Mesodermal cell (in vitro differentiated cells): ENCODE results near the gene AP3M1.
"Not testable (repeated sequence)": the region's sequence is repeated elsewhere in the genome, so short reads cannot be mapped to it uniquely, and the experiment has no call there.

ENCODE experiments used
- H3K27ac ChIP-seq: 2 replicates; pipeline ENCODE4 v1.7.0; 2013; ENCODE audit warnings: mild to moderate bottlenecking, low read depth, low read length, moderate library complexity; ENCODE audit not compliant: severe bottlenecking
- H3K36me3 ChIP-seq: 2 replicates; pipeline ENCODE4 v1.7.1; 2013; ENCODE audit warnings: mild to moderate bottlenecking, low read length, moderate library complexity; ENCODE audit not compliant: control insufficient read depth, insufficient read depth
- H3K4me1 ChIP-seq: one replicate; pipeline ENCODE4 v1.7.1; 2013; ENCODE audit warnings: mild to moderate bottlenecking, low read length; ENCODE audit not compliant: insufficient read depth, control insufficient read depth, poor library complexity, severe bottlenecking
- H3K4me3 ChIP-seq: 2 replicates; pipeline ENCODE4 v1.7.0; 2013; ENCODE audit warnings: low read length, control low read depth, mild to moderate bottlenecking; ENCODE audit not compliant: insufficient read depth, poor library complexity, severe bottlenecking; ENCODE audit errors: extremely low read depth
- H3K9me3 ChIP-seq: 2 replicates; pipeline ENCODE4 v1.7.1; 2013; ENCODE audit warnings: mild to moderate bottlenecking, low read length, moderate library complexity; ENCODE audit not compliant: control insufficient read depth
- WGBS, 2 experiments: methylation state at CpG; one replicate each; pipeline ENCODE4 v1.1.5; 2013; ENCODE audit warnings: missing lambda C conversion rate in 2 of 2; ENCODE audit not compliant: insufficient coverage in 2 of 2; 5-methylcytosine and 5-hydroxymethylcytosine counted together

AP3M1 gene

GRCh38 chr10:74139981-74140380 is 10.6 kb downstream of the AP3M1 start:
- peaks cover 44% of the 10 kb centered on the region for H3K36me3 ChIP-seq
- no peak overlapping the region for H3K4me3 ChIP-seq
- H3K27ac ChIP-seq, result no peak overlapping the region
- no peaks in the 10 kb centered on the region for H3K4me1 ChIP-seq
- no peaks in the 10 kb centered on the region for H3K9me3 ChIP-seq
- 95 to 98% methylated on average over 18 of the region's 18 CpGs for WGBS, 2 experiments

- H3K36me3 ChIP-seq, result peaks cover 49% of the 10 kb centered on the region
- not testable (repeated sequence) for H3K9me3 ChIP-seq, H3K27ac ChIP-seq, H3K4me1 ChIP-seq, H3K4me3 ChIP-seq
- 93% methylated on average over 3 of the region's 5 CpGs; no CpG with 5 or more reads in 1 of the 2 experiments for WGBS, 2 experiments
Observed at GRCh38 chr10:74138596-74138995, 12.0 kb downstream of the AP3M1 start.

DNA sequence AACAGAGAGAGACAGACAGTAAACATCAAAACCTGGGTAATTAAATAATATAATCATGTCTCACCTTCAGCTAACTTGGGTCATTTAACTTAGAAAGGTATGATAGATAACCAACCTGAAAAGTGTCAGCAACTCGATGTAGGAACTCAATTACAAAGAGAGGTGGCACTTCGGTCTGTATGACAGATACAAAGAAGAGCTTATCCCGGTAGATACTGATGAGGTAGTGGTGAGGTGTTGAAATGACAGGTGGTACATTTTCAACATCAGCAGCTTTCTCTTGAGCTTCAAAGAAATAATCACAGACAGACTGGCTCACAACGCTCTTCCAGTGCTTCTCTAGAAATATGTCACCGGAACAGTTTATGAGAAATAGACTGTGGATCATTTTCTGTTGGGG is 12.6 kb downstream of the AP3M1 start:
- no peak overlapping the region for H3K27ac ChIP-seq
- H3K36me3 ChIP-seq, result peaks cover 54% of the 10 kb centered on the region
- H3K9me3 ChIP-seq, result no peaks in the 10 kb centered on the region
- no peaks in the 10 kb centered on the region for H3K4me1 ChIP-seq
- H3K4me3 ChIP-seq, result no peak overlapping the region
- WGBS, 2 experiments, result 79 to 94% methylated on average over 2 to 3 of the region's 5 CpGs

- Histone ChIP-seq H3K4me3 (no peak overlapping the region), H3K9me3 (no peaks in the 10 kb centered on the region), H3K27ac (no peak overlapping the region), H3K36me3 (peaks cover 76% of the 10 kb centered on the region), H3K4me1 (no peaks in the 10 kb centered on the region)
- no CpG with 5 or more reads among the region's 3 CpGs for WGBS, 2 experiments
Observed at GRCh38 chr10:74135452-74135851, 15.2 kb downstream of the AP3M1 start.

DNA sequence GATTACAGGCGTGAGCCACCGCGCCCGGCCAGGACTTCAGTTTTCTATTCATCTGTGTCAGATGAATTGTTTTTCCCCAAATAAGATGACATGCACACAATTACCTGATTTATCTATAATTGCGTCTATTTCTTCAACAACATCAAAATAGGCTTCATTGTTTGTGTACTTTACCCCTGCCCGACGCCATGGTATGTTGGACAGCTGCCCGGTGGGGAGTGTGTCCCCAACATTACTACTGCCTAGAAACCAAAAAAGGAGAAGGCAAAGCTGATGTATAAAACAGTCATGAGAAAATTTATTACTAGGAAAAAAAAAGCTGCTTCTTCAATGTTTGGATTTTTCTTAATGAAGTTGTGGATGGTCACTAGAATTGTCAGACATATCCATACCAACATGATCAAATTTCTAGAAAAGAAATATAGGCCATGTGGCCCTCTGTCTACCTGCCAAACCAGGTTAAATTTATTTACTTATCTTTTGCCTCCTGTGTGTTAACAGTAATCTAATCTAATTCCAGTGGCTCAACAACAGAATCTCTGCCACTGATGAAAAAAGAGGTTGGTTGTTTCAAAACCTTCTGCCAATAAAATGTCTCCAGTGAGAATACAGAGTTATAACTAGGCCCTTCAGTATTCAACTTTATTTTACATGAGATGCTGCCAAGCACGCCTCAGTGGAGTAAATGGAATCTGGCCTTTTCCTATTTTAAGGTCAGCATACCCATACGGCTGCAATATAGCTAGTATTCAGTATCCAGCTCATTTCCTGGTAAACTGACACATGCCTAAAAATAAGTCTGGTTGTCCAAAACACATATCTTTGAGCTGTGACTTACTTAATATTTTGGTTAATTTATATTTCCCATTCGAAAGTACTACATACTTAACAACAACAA is 16.5 kb downstream of the AP3M1 start:
- Histone ChIP-seq H3K27ac (no peak overlapping the region), H3K4me3 (no peak overlapping the region), H3K36me3 (peaks cover 84% of the 10 kb centered on the region), H3K9me3 (no peaks in the 10 kb centered on the region), H3K4me1 (no peaks in the 10 kb centered on the region)
- 97 to 100% methylated on average over 6 of the region's 11 CpGs for WGBS, 2 experiments

DNA sequence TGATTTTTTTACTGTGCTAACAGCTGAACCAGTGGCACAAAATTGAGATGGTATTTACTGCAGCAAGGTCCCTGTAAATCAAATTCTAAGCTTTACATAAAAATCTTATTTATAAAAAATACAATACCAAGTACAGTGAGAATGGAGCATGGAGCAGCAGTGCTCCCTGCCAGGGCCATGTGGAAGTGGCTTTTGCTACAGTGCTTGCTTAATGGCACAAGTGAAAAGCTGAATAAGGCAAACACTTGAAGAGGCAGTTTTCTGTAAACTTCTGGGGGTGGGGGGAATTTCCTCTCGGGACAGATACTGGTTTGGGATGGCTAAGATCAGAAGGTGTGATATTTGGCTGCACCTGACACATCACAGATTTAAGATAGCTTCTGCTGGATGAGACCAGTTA is 27.5 kb downstream of the AP3M1 start:
- WGBS, 2 experiments, result 43% methylated on average over 1 of the region's 1 CpG; no CpG with 5 or more reads in 1 of the 2 experiments
- peaks cover 92% of the 10 kb centered on the region for H3K36me3 ChIP-seq

DNA sequence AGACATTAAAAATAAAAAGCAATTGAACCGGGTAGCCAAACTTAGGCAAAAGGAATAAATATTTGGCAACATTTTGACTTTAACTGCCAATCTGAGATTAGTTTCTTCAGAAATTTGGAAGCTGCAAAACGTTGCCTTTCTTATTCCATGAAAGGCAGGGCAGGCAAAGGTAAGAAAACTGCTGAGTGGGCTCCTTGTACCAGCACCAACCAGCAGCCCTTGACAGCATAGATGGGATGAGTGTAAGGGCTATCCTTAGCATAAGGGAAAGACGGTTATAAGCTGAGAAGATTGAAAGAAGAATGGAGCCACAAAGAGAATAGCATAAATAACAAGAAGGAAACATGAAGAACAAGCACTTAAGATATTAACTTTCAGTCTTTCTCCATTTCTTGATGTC is 28.6 kb downstream of the AP3M1 start:
- H3K4me1 ChIP-seq, result peaks cover 5% of the 10 kb centered on the region
- H3K36me3 ChIP-seq, result peaks cover 92% of the 10 kb centered on the region
- 82 to 88% methylated on average over 2 of the region's 3 CpGs for WGBS, 2 experiments
- no peaks in the 10 kb centered on the region for H3K9me3 ChIP-seq
- H3K4me3 ChIP-seq, result no peak overlapping the region
- H3K27ac ChIP-seq, result no peak overlapping the region

More for the DNA sequence above, 27.5 kb downstream of the AP3M1 start:
- H3K4me3 ChIP-seq, result no peak overlapping the region
- H3K4me1 ChIP-seq, result peaks cover 5% of the 10 kb centered on the region
- H3K27ac ChIP-seq, result no peak overlapping the region
- no peaks in the 10 kb centered on the region for H3K9me3 ChIP-seq

DNA sequence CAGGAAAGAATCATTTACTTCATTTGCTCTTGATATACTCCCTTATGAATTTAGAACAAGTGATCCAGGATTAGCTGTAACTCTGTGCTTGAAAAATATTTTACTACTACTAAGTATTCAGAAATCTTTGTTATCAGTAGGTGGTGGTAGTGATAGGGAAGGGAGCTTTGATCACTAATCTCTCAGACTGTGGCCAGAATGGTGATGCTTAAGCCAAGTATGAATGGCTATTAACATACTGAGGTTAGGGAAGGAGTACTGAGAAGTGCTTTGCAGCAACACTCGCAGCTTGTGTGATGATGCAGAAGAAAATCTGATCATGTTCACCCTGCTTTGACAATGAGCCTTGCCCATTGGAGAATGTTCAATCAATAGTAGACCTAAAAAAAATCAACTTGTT is 29.3 kb downstream of the AP3M1 start:
- H3K27ac ChIP-seq, result no peak overlapping the region
- H3K9me3 ChIP-seq, result no peaks in the 10 kb centered on the region
- H3K4me3 ChIP-seq, result no peak overlapping the region
- 86 to 100% methylated on average over 1 of the region's 1 CpG for WGBS, 2 experiments
- H3K4me1 ChIP-seq, result peaks cover 5% of the 10 kb centered on the region
- H3K36me3 ChIP-seq, result peaks cover 95% of the 10 kb centered on the region

DNA sequence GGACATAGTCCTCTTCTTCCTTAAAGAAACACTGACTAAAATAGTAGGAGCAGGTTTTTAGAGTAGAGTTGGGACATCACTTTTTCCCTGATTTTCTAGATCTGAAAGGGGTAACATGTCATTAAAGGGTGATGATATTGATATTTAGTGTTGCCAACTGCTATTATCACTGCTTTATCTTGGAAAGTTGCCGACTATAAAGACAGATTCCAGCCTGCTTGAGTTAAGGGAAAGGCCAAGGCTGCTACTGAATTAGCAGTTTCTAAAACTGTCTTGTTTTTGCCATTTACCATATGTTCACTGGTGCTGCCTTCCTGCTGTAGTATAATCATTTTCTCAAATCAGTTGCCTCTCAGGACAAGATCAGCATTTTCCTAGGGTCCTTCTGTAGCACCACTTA is 29.7 kb downstream of the AP3M1 start:
- Histone ChIP-seq H3K27ac (no peak overlapping the region), H3K9me3 (no peaks in the 10 kb centered on the region), H3K36me3 (peaks cover 95% of the 10 kb centered on the region), H3K4me1 (peaks cover 5% of the 10 kb centered on the region), H3K4me3 (no peak overlapping the region)
- 90% methylated on average over 1 of the region's 1 CpG for WGBS, 2 experiments

DNA sequence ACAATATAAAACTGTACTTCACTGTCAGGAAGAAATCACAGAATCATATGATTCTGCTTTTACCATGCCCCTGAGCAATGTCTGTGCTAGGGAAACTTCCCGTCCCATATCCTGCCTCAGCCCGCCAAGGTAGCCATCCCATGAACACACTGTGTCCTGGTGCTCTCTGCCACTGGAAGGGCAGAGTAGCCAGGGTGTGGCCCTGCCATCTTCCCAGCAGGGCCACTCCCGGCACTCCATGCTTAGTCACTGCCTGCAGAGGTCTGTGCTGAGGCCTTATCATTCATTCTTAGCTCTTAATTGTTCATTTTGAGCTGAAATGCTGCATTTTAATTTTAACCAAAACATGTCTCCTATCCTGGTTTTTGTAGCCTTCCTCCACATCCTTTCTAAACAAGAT is 31.8 kb downstream of the AP3M1 start:
- Histone ChIP-seq H3K27ac (peak overlapping the region; percentile 55), H3K4me1 (peaks cover 5% of the 10 kb centered on the region), H3K9me3 (no peaks in the 10 kb centered on the region), H3K36me3 (peaks cover 94% of the 10 kb centered on the region), H3K4me3 (no peak overlapping the region)
- WGBS, 2 experiments, result 94 to 100% methylated on average over 3 of the region's 3 CpGs

DNA sequence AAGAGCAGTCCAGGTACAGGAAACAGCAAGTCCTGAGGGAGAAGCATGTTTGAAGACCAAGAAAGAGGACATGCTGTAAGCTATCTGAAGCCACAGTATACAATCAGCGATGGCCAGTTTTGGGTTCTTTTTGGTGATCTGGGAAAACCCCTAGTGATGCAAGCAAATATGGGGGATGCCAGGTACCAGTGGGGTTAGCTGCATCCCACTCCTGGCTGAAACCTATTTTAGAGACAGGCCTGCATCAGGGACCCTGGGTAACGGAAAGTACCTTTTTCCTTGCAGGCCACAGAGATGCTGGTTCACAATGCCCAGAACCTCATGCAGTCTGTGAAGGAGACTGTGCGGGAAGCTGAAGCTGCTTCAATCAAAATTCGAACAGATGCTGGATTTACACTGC is 32.9 kb downstream of the AP3M1 start:
- 91 to 99% methylated on average over 4 of the region's 4 CpGs for WGBS, 2 experiments
- no peaks in the 10 kb centered on the region for H3K9me3 ChIP-seq
- H3K36me3 ChIP-seq, result peaks cover 94% of the 10 kb centered on the region
- peaks cover 5% of the 10 kb centered on the region for H3K4me1 ChIP-seq
- no peak overlapping the region for H3K27ac ChIP-seq
- H3K4me3 ChIP-seq, result no peak overlapping the region
